ENCODE data around the gene CNOT6L. TPM values are rescaled to one million over a fixed set of nuclear protein-coding genes. Genes with fewer than 3 reads are reported as not detected.

The CNOT6L gene
- total and polyA plus RNA-seq, 4 donors, result 4.3 to 67.8 (median 27.4) TPM

DNA sequence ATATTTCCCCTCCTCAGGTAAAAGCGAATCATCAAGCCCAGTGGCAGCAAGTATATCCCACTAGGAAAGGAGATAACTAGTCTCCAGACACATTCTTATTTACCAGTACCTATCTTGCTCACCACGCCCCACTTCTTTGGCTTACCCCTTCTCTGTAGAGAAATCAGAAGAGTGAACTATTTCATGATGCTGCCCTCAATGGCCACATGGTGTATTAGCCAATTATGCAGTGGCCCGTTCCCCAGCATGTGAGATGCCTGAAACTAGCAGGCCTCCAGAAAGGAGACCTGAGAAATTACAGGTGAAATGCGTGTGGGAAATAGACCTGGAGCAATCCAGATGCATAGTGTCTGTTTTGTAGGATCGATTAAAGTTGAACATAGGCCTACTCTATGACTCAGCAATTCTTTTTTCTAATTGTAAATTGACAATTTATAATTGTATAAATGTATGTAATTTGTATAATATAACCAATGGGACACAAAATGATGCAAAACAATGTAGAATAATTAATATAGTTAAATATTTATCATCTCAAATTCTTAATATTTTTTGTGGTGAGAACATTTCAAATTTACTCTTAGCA is 126.2 kb downstream of the CNOT6L start:
- 96 to 98% methylated on average over 5 of the region's 5 CpGs for WGBS, 2 donors
- H3K9me3 ChIP-seq (ENCODE audit: control insufficient read depth in 4 of 4, insufficient read depth in 3 of 4, low read length in 3 of 4), result no peaks in the 10 kb centered on the region
- no peaks in the 10 kb centered on the region for H3K27me3 ChIP-seq (ENCODE audit: control insufficient read depth in 3 of 3, insufficient read depth in 3 of 3, low read length in 2 of 3)
- H3K4me1 ChIP-seq (ENCODE audit: control insufficient read depth in 5 of 5, insufficient read depth in 5 of 5, low read length in 5 of 5), result peaks cover 0 to 18% (median 4%) of the 10 kb centered on the region in 5 donors
- DNase-seq (no peak), ATAC-seq (ENCODE audit: insufficient read depth, low FRiP score) (no peak)
- no peak overlapping the region for H3K9ac ChIP-seq (ENCODE audit: insufficient read depth in 1 of 2, low read length in 2 of 2)
- no peak overlapping the region for H3K4me3 ChIP-seq
- H3K27ac ChIP-seq (ENCODE audit: low read depth in 1 of 2, low read length in 1 of 2), result no peak overlapping the region
- TF ChIP-seq CTCF (IDR thresholded peaks at IDR 0.05; ENCODE audit: control extremely low read depth, extremely low read depth), result no peak
- H3K36me3 ChIP-seq (ENCODE audit: control insufficient read depth in 4 of 4, insufficient read depth in 4 of 4, low read length in 4 of 4), result no peaks in the 10 kb centered on the region

- no peak for TF ChIP-seq CTCF (IDR thresholded peaks at IDR 0.05; ENCODE audit: control extremely low read depth, extremely low read depth)
- Histone ChIP-seq H3K27me3 (ENCODE audit: control insufficient read depth in 3 of 3, insufficient read depth in 3 of 3, low read length in 2 of 3) (no peaks in the 10 kb centered on the region), H3K27ac (ENCODE audit: low read depth in 1 of 2, low read length in 1 of 2) (no peak overlapping the region), H3K9me3 (ENCODE audit: control insufficient read depth in 4 of 4, insufficient read depth in 3 of 4, low read length in 3 of 4) (peaks cover 0 to 2% (median 0%) of the 10 kb centered on the region in 4 donors), H3K4me1 (ENCODE audit: control insufficient read depth in 5 of 5, insufficient read depth in 5 of 5, low read length in 5 of 5) (no peaks in the 10 kb centered on the region), H3K9ac (ENCODE audit: insufficient read depth in 1 of 2, low read length in 2 of 2) (no peak overlapping the region), H3K4me3 (no peak overlapping the region), H3K36me3 (ENCODE audit: control insufficient read depth in 4 of 4, insufficient read depth in 4 of 4, low read length in 4 of 4) (no peaks in the 10 kb centered on the region)
- no peak for ATAC-seq (ENCODE audit: insufficient read depth, low FRiP score)
- no peak for DNase-seq
- 91 to 96% methylated on average over 11 of the region's 11 CpGs for WGBS, 2 donors
Measured at GRCh38 chr4:77681792-77682191, 137.4 kb downstream of the CNOT6L start.

DNA sequence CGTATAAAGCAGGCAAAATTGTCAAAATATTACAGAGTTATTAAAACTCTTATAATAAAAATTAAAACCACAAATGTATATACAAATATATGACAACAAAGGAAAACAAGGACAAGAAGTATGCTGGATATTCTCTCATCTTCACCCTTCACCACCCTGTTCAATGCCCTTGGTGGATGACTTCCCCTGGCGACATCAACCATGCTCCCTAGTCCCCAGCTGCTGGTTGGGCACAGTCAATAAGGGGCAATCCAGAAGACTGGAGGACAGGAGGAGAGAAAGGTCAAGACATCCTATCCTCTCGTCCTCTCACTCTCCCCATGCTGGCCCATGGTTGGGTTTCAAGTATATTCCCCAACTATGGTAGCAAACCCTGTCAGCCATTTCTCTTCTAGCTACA is 142.3 kb downstream of the CNOT6L start:
- Histone ChIP-seq H3K4me3 (no peak overlapping the region), H3K27me3 (ENCODE audit: control insufficient read depth in 3 of 3, insufficient read depth in 3 of 3, low read length in 2 of 3) (no peaks in the 10 kb centered on the region), H3K4me1 (ENCODE audit: control insufficient read depth in 5 of 5, insufficient read depth in 5 of 5, low read length in 5 of 5) (no peaks in the 10 kb centered on the region), H3K9me3 (ENCODE audit: control insufficient read depth in 4 of 4, insufficient read depth in 3 of 4, low read length in 3 of 4) (peaks cover 0 to 4% (median 0%) of the 10 kb centered on the region in 4 donors), H3K36me3 (ENCODE audit: control insufficient read depth in 4 of 4, insufficient read depth in 4 of 4, low read length in 4 of 4) (no peaks in the 10 kb centered on the region), H3K9ac (ENCODE audit: insufficient read depth in 1 of 2, low read length in 2 of 2) (no peak overlapping the region), H3K27ac (ENCODE audit: low read depth in 1 of 2, low read length in 1 of 2) (no peak overlapping the region)
- 86 to 90% methylated on average over 3 of the region's 3 CpGs for WGBS, 2 donors
- DNase-seq (no peak), ATAC-seq (ENCODE audit: insufficient read depth, low FRiP score) (no peak)
- TF ChIP-seq CTCF (IDR thresholded peaks at IDR 0.05; ENCODE audit: control extremely low read depth, extremely low read depth), result no peak

DNA sequence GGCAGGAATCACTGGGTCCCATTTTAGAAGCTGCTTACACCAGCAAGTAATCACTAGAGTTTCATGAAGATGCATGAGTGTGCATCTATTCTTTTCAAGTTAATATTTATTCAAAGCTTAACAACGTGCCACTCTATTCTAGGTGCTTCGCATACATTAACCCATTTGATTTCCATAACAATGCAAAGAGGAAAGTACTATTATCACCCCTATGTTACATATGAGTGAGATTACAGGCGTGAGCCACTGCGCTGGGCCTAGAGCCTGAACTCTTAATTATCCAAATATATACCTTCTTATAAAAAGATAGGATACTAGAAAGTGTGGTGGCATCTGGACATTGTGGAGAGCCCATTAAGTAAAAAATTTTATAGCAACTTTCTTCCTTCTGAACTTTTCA is 148.1 kb downstream of the CNOT6L start:
- TF ChIP-seq CTCF (IDR thresholded peaks at IDR 0.05; ENCODE audit: control extremely low read depth, extremely low read depth), result no peak
- no peak for DNase-seq
- H3K4me3 ChIP-seq, result no peak overlapping the region
- no peaks in the 10 kb centered on the region for H3K36me3 ChIP-seq (ENCODE audit: control insufficient read depth in 4 of 4, insufficient read depth in 4 of 4, low read length in 4 of 4)
- no peaks in the 10 kb centered on the region for H3K4me1 ChIP-seq (ENCODE audit: control insufficient read depth in 5 of 5, insufficient read depth in 5 of 5, low read length in 5 of 5)
- no peak overlapping the region for H3K27ac ChIP-seq (ENCODE audit: low read depth in 1 of 2, low read length in 1 of 2)
- H3K9me3 ChIP-seq (ENCODE audit: control insufficient read depth in 4 of 4, insufficient read depth in 3 of 4, low read length in 3 of 4), result peaks cover 0 to 3% (median 0%) of the 10 kb centered on the region in 4 donors
- no peak for ATAC-seq (ENCODE audit: insufficient read depth, low FRiP score)
- 89 to 94% methylated on average over 4 of the region's 4 CpGs for whole genome bisulfite sequencing, 2 donors
- no peaks in the 10 kb centered on the region for H3K27me3 ChIP-seq (ENCODE audit: control insufficient read depth in 3 of 3, insufficient read depth in 3 of 3, low read length in 2 of 3)
- H3K9ac ChIP-seq (ENCODE audit: insufficient read depth in 1 of 2, low read length in 2 of 2), result no peak overlapping the region

Data from lung (tissue), 12 donors.